B cell (primary cell): Measurements from ENCODE around the gene ZMYM5. TPM values are rescaled to one million over a fixed set of nuclear protein-coding genes. Genes with fewer than 3 reads are reported as not detected.
A peak's percentile ranks its signal among the peaks of the same experiment; 100 is the strongest.
"Not testable (repeated sequence)": the region's sequence is repeated elsewhere in the genome, so short reads cannot be mapped to it uniquely, and the experiment has no call there.

Experiments used
- ATAC-seq: fragments of 200-7000 bp; cut with Tn5 transposase; one replicate; pipeline ENCODE4 v1.10.0; 2021; ENCODE audit warnings: low read depth, mild to moderate bottlenecking, moderate number of reproducible peaks, moderate library complexity
- CTCF ChIA-PET: fragments of 350-600 bp; sonication (Branson Sonifier 250); formaldehyde crosslinking; loops from one replicate; lab custom pipeline; 2021; ENCODE audit warnings: antibody characterized with exemption, inconsistent platforms; lab: Charles Lee
- POLR2A ChIA-PET: fragments of 350-600 bp; sonication (Branson Sonifier 250); formaldehyde crosslinking; loops from one replicate; lab custom pipeline; 2021; ENCODE audit warnings: antibody characterized with exemption; lab: Charles Lee
- DNase-seq: peaks from one replicate; pipeline ENCODE4 v3.0.0; 2013
- H2AFZ ChIP-seq: 2 replicates; pipeline ENCODE4 v1.6.1; 2012; ENCODE audit warnings: mild to moderate bottlenecking, low read depth, low read length; ENCODE audit not compliant: insufficient read depth, poor library complexity, severe bottlenecking
- H3K27ac ChIP-seq, 2 donors: 1 replicate in 1 of 2; 2 replicates in 1 of 2; pipeline ENCODE4 v1.5.1; 2012 to 2013; ENCODE audit warnings: low read length in 2 of 2, mild to moderate bottlenecking in 2 of 2, moderate library complexity in 1 of 2
- H3K27me3 ChIP-seq, 4 experiments: fragments of 200-600 bp in 1 of 4; sonication (generic) in 1 of 4; replicated peaks in 1 of 4; 1 replicate in 2 of 4; 2 replicates in 2 of 4; pipeline versions ENCODE4 v1.6.1 to v1.7.0; 2013 to 2016; ENCODE audit warnings: low read length in 3 of 4, mild to moderate bottlenecking in 2 of 4, mixed read lengths in 1 of 4, moderate library complexity in 1 of 4; ENCODE audit not compliant: insufficient read depth in 4 of 4, control insufficient read depth in 3 of 4; ENCODE audit errors: control extremely low read depth in 1 of 4
- H3K36me3 ChIP-seq, 2 experiments: replicated peaks in 1 of 2; 1 replicate in 1 of 2; 2 replicates in 1 of 2; pipeline versions ENCODE4 v1.6.1 to v1.7.1; 2013; ENCODE audit warnings: low read length in 1 of 2; ENCODE audit not compliant: insufficient read depth in 2 of 2, control insufficient read depth in 1 of 2; ENCODE audit errors: control extremely low read depth in 1 of 2, extremely low read depth in 1 of 2
- H3K4me1 ChIP-seq, 2 donors: fragments of 200-600 bp in 1 of 2; sonication (generic) in 1 of 2; 1 replicate in 1 of 2; 2 replicates in 1 of 2; pipeline versions ENCODE4 v1.5.1 to v1.6.1; 2013 to 2017; ENCODE audit warnings: low read length in 2 of 2; ENCODE audit not compliant: control insufficient read depth in 2 of 2, insufficient read depth in 2 of 2
- H3K4me2 ChIP-seq: replicated peaks from 2 replicates; pipeline ENCODE3; 2012; ENCODE audit warnings: mild to moderate bottlenecking, low read depth, low read length; ENCODE audit not compliant: poor library complexity, severe bottlenecking
- H3K4me3 ChIP-seq, 5 experiments: fragments of 200-600 bp in 1 of 5; sonication (generic) in 1 of 5; 1 replicate in 3 of 5; 2 replicates in 2 of 5; pipeline versions ENCODE4 v1.5.1 to v1.7.0; 2011 to 2016; ENCODE audit warnings: low read length in 4 of 5, mild to moderate bottlenecking in 4 of 5, low read depth in 2 of 5, control low read depth in 1 of 5, moderate library complexity in 1 of 5; ENCODE audit not compliant: insufficient read depth in 1 of 5; ENCODE audit errors: control extremely low read depth in 1 of 5, extremely low read depth in 1 of 5
- H3K79me2 ChIP-seq: fragments of 200-600 bp; sonication (generic); one replicate; pipeline ENCODE4 v1.6.0; 2016; ENCODE audit warnings: low read length; ENCODE audit not compliant: control insufficient read depth, insufficient read depth
- H3K9ac ChIP-seq: fragments of 200-600 bp; sonication (generic); 2 replicates; pipeline ENCODE4 v1.6.1; 2017; ENCODE audit warnings: mild to moderate bottlenecking, low read length, moderate library complexity
- H3K9me3 ChIP-seq, 3 donors: one replicate each; pipeline versions ENCODE4 v1.6.1 to v1.7.1; 2013; ENCODE audit warnings: low read length in 2 of 3; ENCODE audit not compliant: control insufficient read depth in 2 of 3, insufficient read depth in 1 of 3; ENCODE audit errors: control extremely low read depth in 1 of 3
- H4K20me1 ChIP-seq: 2 replicates; pipeline ENCODE4 v1.6.0; 2012; ENCODE audit warnings: mild to moderate bottlenecking, low read length; ENCODE audit not compliant: insufficient read depth, control insufficient read depth, poor library complexity, severe bottlenecking
- H3K27ac Mint-ChIP-seq: one replicate; pipeline ENCODE4 v1.8.0; 2021; ENCODE audit warnings: mixed read lengths
- H3K27me3 Mint-ChIP-seq: one replicate; pipeline ENCODE4 v1.8.0; 2021; ENCODE audit warnings: mixed read lengths
- H3K4me1 Mint-ChIP-seq: one replicate; pipeline ENCODE4 v1.8.0; 2021; ENCODE audit warnings: mixed read lengths
- H3K4me3 Mint-ChIP-seq: one replicate; pipeline ENCODE4 v1.8.0; 2021; ENCODE audit warnings: mixed read lengths
- H3K9me3 Mint-ChIP-seq: one replicate; pipeline ENCODE4 v1.8.0; 2022; ENCODE audit warnings: mixed read lengths; ENCODE audit not compliant: insufficient read depth
- EZH2 ChIP-seq: IDR thresholded peaks from 2 replicates; pipeline ENCODE4 v1.6.1; 2012; ENCODE audit warnings: borderline replicate concordance, low read depth, mild to moderate bottlenecking, moderate library complexity, low read length; ENCODE audit not compliant: insufficient read depth, poor library complexity, severe bottlenecking
- WGBS: methylation state at CpG from one replicate; pipeline ENCODE4 v1.1.5; 2013; ENCODE audit warnings: missing lambda C conversion rate; ENCODE audit not compliant: insufficient coverage; 5-methylcytosine and 5-hydroxymethylcytosine counted together
- intact Hi-C: fragments of 100-400 bp; cut with micrococcal nuclease; formaldehyde crosslinking; loops from one replicate; pipeline ENCODE4 v1.10.0; 2022
- polyA plus RNA-seq: library from polyadenylated mRNA; depleted of rRNA; stranded (reverse); fragments of >200 nt; gene quantifications from 2 replicates; pipeline ENCODE4 v1.2.3, GENCODE V29; 2012
- total RNA-seq, 2 donors: library from RNA; stranded (reverse); fragments of 120-200 nt in 1 of 2; gene quantifications; 1 replicate in 1 of 2; 2 replicates in 1 of 2; pipeline versions ENCODE4 v1.2.3 to v1.2.4, GENCODE V29; 2013 to 2022
- TF ChIP-seq, protein P1 (sequence below): fragments of 200-600 bp; IDR thresholded peaks from one replicate; pipeline ENCODE4 v1.8.0; 2022; ENCODE audit warnings: antibody characterized with exemption, mild to moderate bottlenecking

The ZMYM5 gene
- total and polyA plus RNA-seq, 2 donors (not counting 1 experiment from before 2014, with no cell fraction given), result 14.3 to 23.0 TPM

DNA sequence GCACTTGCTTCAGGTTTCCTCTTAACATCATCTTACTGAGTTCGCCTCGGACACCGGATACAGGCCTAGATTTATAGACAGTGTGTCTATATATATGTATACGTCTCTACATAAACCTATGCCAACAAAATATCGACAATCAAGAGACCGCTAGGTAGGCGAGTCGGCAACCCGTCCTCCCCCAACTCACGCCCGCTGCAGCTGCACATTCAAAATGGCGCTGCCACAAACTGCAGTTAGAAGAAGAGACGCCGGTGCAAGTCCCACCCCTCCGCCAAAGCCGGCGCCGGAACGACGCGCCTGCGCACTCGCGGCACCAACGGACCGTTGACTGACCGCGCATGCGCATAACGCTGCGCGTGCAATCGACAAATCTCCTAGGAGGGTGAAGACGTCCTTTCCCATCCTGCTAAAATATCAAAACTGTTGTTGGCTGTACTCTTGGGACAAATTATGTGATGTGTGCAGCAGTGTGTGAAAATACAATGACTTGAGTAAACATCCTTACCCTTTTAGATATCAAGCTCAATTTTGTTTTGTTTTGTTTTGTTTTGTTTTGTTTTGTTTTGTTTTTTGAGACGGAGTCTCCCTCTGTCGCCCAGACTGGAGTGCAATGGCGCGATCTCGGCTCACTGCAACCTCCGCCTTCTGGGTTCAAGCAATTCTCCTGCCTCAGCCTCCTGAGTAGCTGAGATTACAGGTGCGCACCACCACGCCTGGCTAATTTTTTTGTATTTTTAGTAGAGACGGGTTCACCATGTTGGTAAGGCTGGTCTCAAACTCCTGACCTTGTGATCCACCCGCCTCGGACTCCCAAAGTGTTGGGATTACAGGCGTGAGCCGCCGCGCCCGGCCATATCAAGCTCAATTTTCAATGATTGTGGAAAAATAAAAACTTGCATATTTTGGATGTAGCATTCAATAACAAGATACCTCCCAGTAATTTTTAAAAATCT is 80.4 kb downstream of the ZMYM5 start, which contains the start of gene PSPC1:
Gene PSPC1 (minus strand): TSS at position 219 of the 956 bp plus-strand sequence. CDS start 188 bp downstream, at position 31.
- H4K20me1 ChIP-seq, result peaks cover 19% of the 10 kb centered on the region
- H3K36me3 ChIP-seq, H3K9me3 ChIP-seq, H3K9me3 Mint-ChIP-seq, H3K4me1 Mint-ChIP-seq, H3K4me1 ChIP-seq, H3K27me3 Mint-ChIP-seq, H3K27me3 ChIP-seq: not testable (repeated sequence)
- peak within 1 kb of the TSS; percentile 88 to 92 for H3K27ac ChIP-seq
- H3K4me2 ChIP-seq, result peak within 1 kb of the TSS; percentile 82
- ChIA-PET CTCF (interaction anchor here (1.0 to 2.0 kb wide), 4 partner anchors 11 to 177 kb away, joined by 3 to 7 read pairs (median 3); partner anchors contain the start of genes MPHOSPH8 and ZMYM5), POLR2A (interaction anchor here (0.9 to 2.6 kb wide), 4 partner anchors 22 to 177 kb away, joined by 3 to 10 read pairs (median 4); partner anchors contain the start of gene ZMYM5)
- Mint-ChIP-seq H3K27ac (peak within 1 kb of the TSS; percentile 100), H3K4me3 (peak within 1 kb of the TSS; percentile 98)
- H2AFZ ChIP-seq, result peak within 1 kb of the TSS; percentile 79
- 17% methylated on average over 41 of the region's 50 CpGs for WGBS
- peak within 1 kb of the TSS; percentile 91 to 98 (median 98) for H3K4me3 ChIP-seq
- ATAC-seq (peak; percentile 93), DNase-seq (peak; percentile 96)
- peak within 1 kb of the TSS; percentile 99 for H3K9ac ChIP-seq
- H3K79me2 ChIP-seq, result peaks cover 27% of the 10 kb centered on the region
- intact Hi-C loops, result loop anchor here (2.0 to 5.0 kb wide), 4 partner anchors 80 to 379 kb away; partner anchors contain the start of genes GJA3, MPHOSPH8, ZMYM2 and ZMYM5

DNA sequence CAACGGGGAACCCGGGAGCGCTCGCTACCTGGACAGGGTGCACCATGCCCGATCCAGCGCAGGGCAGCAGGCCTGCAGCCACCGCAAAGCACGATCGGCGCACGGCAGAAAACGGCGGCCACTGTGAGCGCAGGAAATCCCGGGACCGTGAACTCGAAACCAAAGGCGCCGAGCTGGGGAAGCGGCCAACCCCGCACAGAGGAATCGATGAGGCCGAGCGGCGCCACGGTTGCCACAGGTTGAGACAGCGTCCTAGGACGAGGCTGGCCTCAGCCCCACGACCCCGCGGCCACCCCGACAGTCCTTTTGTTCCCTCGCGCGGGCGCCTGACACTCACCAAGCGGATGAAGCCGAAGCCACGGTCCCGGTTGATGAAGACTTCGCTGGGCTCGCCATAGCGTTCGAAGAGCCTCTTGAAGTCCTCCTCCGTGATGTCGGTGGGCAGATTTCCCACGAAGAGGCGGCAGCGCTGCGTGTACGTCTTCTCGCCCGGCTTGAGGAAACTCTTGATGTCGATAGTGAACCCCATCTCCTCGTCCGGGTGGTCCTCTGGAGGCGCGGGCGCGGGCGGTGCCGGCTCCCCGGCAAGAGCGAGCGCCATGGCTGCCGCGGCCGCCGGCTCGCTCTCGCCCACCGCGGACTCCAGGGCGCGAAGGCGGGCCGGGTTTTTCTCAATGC is 81.3 kb downstream of the ZMYM5 start:
- ATAC-seq, result peak; percentile 62
- Histone ChIP-seq H3K4me3 (peak overlapping the region; percentile 91 to 98 (median 98)), H3K9ac (peak overlapping the region; percentile 99), H3K27me3 (no peaks in the 10 kb centered on the region), H3K4me2 (peak overlapping the region; percentile 82), H3K4me1 (peaks cover 5 to 10% of the 10 kb centered on the region in 2 donors), H3K9me3 (no peaks in the 10 kb centered on the region), H3K36me3 (no peaks in the 10 kb centered on the region), H4K20me1 (peaks cover 23% of the 10 kb centered on the region), H2AFZ (peak overlapping the region; percentile 79), H3K79me2 (peaks cover 35% of the 10 kb centered on the region), H3K27ac (peak overlapping the region; percentile 88 to 92)
- Mint-ChIP-seq H3K4me1 (peaks cover 10% of the 10 kb centered on the region), H3K27me3 (no peaks in the 10 kb centered on the region), H3K4me3 (peak overlapping the region; percentile 98), H3K27ac (peak overlapping the region; percentile 100), H3K9me3 (no peaks in the 10 kb centered on the region)
- TF ChIP-seq, protein P1, sequence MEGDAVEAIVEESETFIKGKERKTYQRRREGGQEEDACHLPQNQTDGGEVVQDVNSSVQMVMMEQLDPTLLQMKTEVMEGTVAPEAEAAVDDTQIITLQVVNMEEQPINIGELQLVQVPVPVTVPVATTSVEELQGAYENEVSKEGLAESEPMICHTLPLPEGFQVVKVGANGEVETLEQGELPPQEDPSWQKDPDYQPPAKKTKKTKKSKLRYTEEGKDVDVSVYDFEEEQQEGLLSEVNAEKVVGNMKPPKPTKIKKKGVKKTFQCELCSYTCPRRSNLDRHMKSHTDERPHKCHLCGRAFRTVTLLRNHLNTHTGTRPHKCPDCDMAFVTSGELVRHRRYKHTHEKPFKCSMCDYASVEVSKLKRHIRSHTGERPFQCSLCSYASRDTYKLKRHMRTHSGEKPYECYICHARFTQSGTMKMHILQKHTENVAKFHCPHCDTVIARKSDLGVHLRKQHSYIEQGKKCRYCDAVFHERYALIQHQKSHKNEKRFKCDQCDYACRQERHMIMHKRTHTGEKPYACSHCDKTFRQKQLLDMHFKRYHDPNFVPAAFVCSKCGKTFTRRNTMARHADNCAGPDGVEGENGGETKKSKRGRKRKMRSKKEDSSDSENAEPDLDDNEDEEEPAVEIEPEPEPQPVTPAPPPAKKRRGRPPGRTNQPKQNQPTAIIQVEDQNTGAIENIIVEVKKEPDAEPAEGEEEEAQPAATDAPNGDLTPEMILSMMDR, result no peak
- TF ChIP-seq EZH2, result no peak
- WGBS, result under 1% methylated on average over 73 of the region's 77 CpGs
- peak; percentile 71 for DNase-seq
- ChIA-PET POLR2A (interaction anchor here (0.7 to 2.6 kb wide), 6 partner anchors 21 to 178 kb away, joined by 3 to 14 read pairs (median 4); partner anchors contain the start of gene ZMYM5), CTCF (interaction anchor here (1.4 to 2.0 kb wide), 3 partner anchors 11 to 82 kb away, joined by 3 to 7 read pairs (median 4); partner anchors contain the start of gene ZMYM5)
- intact Hi-C loops, result loop anchor here (2.0 to 5.0 kb wide), 4 partner anchors 81 to 380 kb away; partner anchors contain the start of genes GJA3, MPHOSPH8, ZMYM2 and ZMYM5
